Measurements from ENCODE around the gene SPATA31C2. TPM values are rescaled to one million over a fixed set of nuclear protein-coding genes. Genes with fewer than 3 reads are reported as not detected.

Gene SPATA31C2
- total and polyA plus RNA-seq, 10 of the 15 experiments (the other 5 are each of a cell fraction or from before 2014, with no cell fraction given): not detected

- 16% methylated on average over 6 of the region's 6 CpGs for WGBS (ENCODE audit: insufficient coverage, insufficient replicate concordance, low lambda C conversion rate, missing lambda C conversion rate)
- TF ChIP-seq PKNOX1 (IDR thresholded peaks at IDR 0.05) (no peak), TCF7 (IDR thresholded peaks at IDR 0.05; ENCODE audit: borderline replicate concordance) (no peak), NKRF (conservative IDR thresholded peaks at IDR 0.05) (no peak), IKZF1 (conservative IDR thresholded peaks at IDR 0.05) (no peak), FOS (IDR thresholded peaks at IDR 0.05; ENCODE audit: borderline replicate concordance, extremely low read depth, insufficient read length) (no peak)
- Histone ChIP-seq H3K79me2 (ENCODE audit: control insufficient read depth, insufficient read depth, low read length) (no peaks in the 10 kb centered on the region), H3K36me3 (ENCODE audit: control insufficient read depth in 2 of 2, insufficient read depth in 2 of 2, low read length in 1 of 2) (no peaks in the 10 kb centered on the region), H2AFZ (ENCODE audit: control insufficient read depth, low read depth, low read length) (no peak overlapping the region), H3K27me3 (replicated peaks in 1 of 2; ENCODE audit: control insufficient read depth in 2 of 2, insufficient read depth in 2 of 2, low read length in 1 of 2) (no peaks in the 10 kb centered on the region), H3K4me1 (ENCODE audit: control insufficient read depth, insufficient read depth, low read length) (no peaks in the 10 kb centered on the region), H3K9ac (ENCODE audit: control insufficient read depth, insufficient read depth, low read length) (no peak overlapping the region), H3K9me3 (replicated peaks; ENCODE audit: control insufficient read depth, insufficient read depth, low read length) (no peaks in the 10 kb centered on the region), H4K20me1 (ENCODE audit: control insufficient read depth, insufficient read depth) (no peaks in the 10 kb centered on the region), H3K4me2 (ENCODE audit: control insufficient read depth, insufficient read depth) (no peak overlapping the region), H3K27ac (ENCODE audit: control insufficient read depth, insufficient read depth) (no peak overlapping the region), H3K4me3 (no peak overlapping the region)
- SMC1A ChIA-PET (ENCODE audit: uncharacterized antibody, unreplicated experiment): no interaction called here
- intact Hi-C loops (cut with micrococcal nuclease; ENCODE audit: unreplicated experiment): no loop called here
- ATAC-seq (no peak), FAIRE-seq (no peak), DNase-seq (ENCODE audit: low read depth, low spot score) (no peak)
- in situ Hi-C loops (cut with MboI): no loop called here
- BruUV-seq (replicated peaks): no TSS peak
- CTCF ChIA-PET: interaction anchor here (0.6 kb wide), 1 partner anchor 13 kb away, joined by 4 read pairs; no protein-coding TSS in a partner anchor
- RAD21 ChIA-PET (ENCODE audit: unreplicated experiment): no interaction called here
- POLR2A ChIA-PET: no interaction called here
Measured at GRCh38 chr9:88143957-88144625, 5.8 kb upstream of the SPATA31C2 start.

All from GM12878 (cell line).